Endothelial cell of umbilical vein (primary cell): Measurements from ENCODE around the gene ZNF680. TPM values are rescaled to one million over a fixed set of nuclear protein-coding genes. Genes with fewer than 3 reads are reported as not detected.

ENCODE experiments used
- BruUV-seq: library from RNA; stranded (reverse); fragments of 400-500 nt; replicated peaks from 2 replicates; lab custom pipeline; 2021; lab: Mats Ljungman, UMichigan
- CTCF ChIA-PET: fragments of 300-600, 350-600 bp; sonication (Branson Sonifier 250); formaldehyde crosslinking; loops from one replicate; lab custom pipeline; 2021; ENCODE audit warnings: antibody characterized with exemption, inconsistent platforms; lab: Charles Lee
- POLR2A ChIA-PET: fragments of 300-600, 350-600 bp; sonication (Branson Sonifier 250); formaldehyde crosslinking; loops from one replicate; lab custom pipeline; 2021; ENCODE audit warnings: antibody characterized with exemption, inconsistent platforms; lab: Charles Lee
- DNase-seq: peaks from one replicate; pipeline ENCODE4 v3.0.0-alpha.2; 2011; ENCODE audit warnings: low read depth, low spot score
- FAIRE-seq: peaks from 2 replicates; lab custom pipeline; 2011; peaks lifted over from hg19 to GRCh38; lab: Jason Lieb, UNC
- H2AFZ ChIP-seq: 2 replicates; pipeline ENCODE4 v1.6.0; 2012; ENCODE audit warnings: low read depth, low read length, control low read depth, inconsistent platforms
- H3K27ac ChIP-seq: 2 replicates; pipeline ENCODE4 v1.5.1; 2011; ENCODE audit warnings: low read depth, mild to moderate bottlenecking, control low read depth, low read length, moderate library complexity; ENCODE audit not compliant: insufficient read depth
- H3K27me3 ChIP-seq, 2 experiments: 2 replicates each; pipeline versions ENCODE4 v1.6.0 to v1.6.1; 2011; ENCODE audit warnings: low read length in 2 of 2, mixed read lengths in 1 of 2; ENCODE audit not compliant: control insufficient read depth in 2 of 2, insufficient read depth in 2 of 2
- H3K36me3 ChIP-seq, 2 experiments: 2 replicates in 1 of 2; 3 replicates in 1 of 2; pipeline ENCODE4 v1.5.1; 2011; ENCODE audit warnings: low read length in 2 of 2, mild to moderate bottlenecking in 1 of 2, moderate library complexity in 1 of 2; ENCODE audit not compliant: control insufficient read depth in 2 of 2, insufficient read depth in 2 of 2; ENCODE audit errors: extremely low read depth in 1 of 2
- H3K4me1 ChIP-seq: 3 replicates; pipeline ENCODE4 v1.5.1; 2011; ENCODE audit warnings: mild to moderate bottlenecking, low read length; ENCODE audit not compliant: control insufficient read depth, insufficient read depth; ENCODE audit errors: extremely low read depth
- H3K4me2 ChIP-seq: 2 replicates; pipeline ENCODE4 v1.6.1; 2011; ENCODE audit warnings: low read length, control low read depth, mixed read lengths; ENCODE audit not compliant: insufficient read depth
- H3K4me3 ChIP-seq, 3 experiments: fragments of 200-600 bp in 1 of 3; sonication (generic), shearing (Covaris generic) in 1 of 3; replicated peaks in 1 of 3; 2 replicates each; pipeline ENCODE4 v1.5.1; 2011 to 2016; ENCODE audit warnings: control low read depth in 3 of 3, low read length in 3 of 3, mild to moderate bottlenecking in 2 of 3, inconsistent platforms in 1 of 3, low read depth in 1 of 3, moderate library complexity in 1 of 3; ENCODE audit not compliant: insufficient read depth in 1 of 3
- H3K79me2 ChIP-seq: 2 replicates; pipeline ENCODE4 v1.6.0; 2012; ENCODE audit warnings: low read length, inconsistent platforms; ENCODE audit not compliant: control insufficient read depth, insufficient read depth
- H3K9ac ChIP-seq: replicated peaks from 2 replicates; pipeline ENCODE3; 2011; ENCODE audit warnings: low read length, control low read depth; ENCODE audit not compliant: insufficient read depth; ENCODE audit errors: extremely low read depth
- H3K9me1 ChIP-seq: replicated peaks from 3 replicates; pipeline ENCODE4 v1.6.0; 2011; ENCODE audit warnings: mild to moderate bottlenecking, low read length; ENCODE audit not compliant: control insufficient read depth, insufficient read depth; ENCODE audit errors: extremely low read depth
- H3K9me3 ChIP-seq: replicated peaks from 2 replicates; pipeline ENCODE4 v1.5.1; 2012; ENCODE audit warnings: low read length, inconsistent platforms; ENCODE audit not compliant: control insufficient read depth, insufficient read depth
- H4K20me1 ChIP-seq: replicated peaks from 2 replicates; pipeline ENCODE3; 2011; ENCODE audit warnings: mild to moderate bottlenecking, low read length; ENCODE audit not compliant: control insufficient read depth, insufficient read depth; ENCODE audit errors: extremely low read depth
- EZH2 ChIP-seq: IDR thresholded peaks from 2 replicates; pipeline ENCODE4 v1.6.1; 2012; ENCODE audit warnings: borderline replicate concordance, low read depth, mild to moderate bottlenecking, moderate library complexity, low read length, inconsistent platforms; ENCODE audit not compliant: severe bottlenecking
- FOS ChIP-seq: IDR thresholded peaks from 2 replicates; pipeline ENCODE4 v1.6.1; 2011; ENCODE audit warnings: mild to moderate bottlenecking, low read length, moderate library complexity, borderline replicate concordance; ENCODE audit not compliant: insufficient read depth
- GATA2 ChIP-seq: IDR thresholded peaks from 2 replicates; pipeline ENCODE4 v1.7.0; 2011; ENCODE audit warnings: low read depth, mild to moderate bottlenecking, moderate library complexity, mixed read lengths, low read length; ENCODE audit not compliant: insufficient read length, insufficient read depth
- JUN ChIP-seq: IDR thresholded peaks from 2 replicates; pipeline ENCODE4 v1.6.1; 2011; ENCODE audit warnings: borderline replicate concordance, low read depth; ENCODE audit not compliant: insufficient read length, insufficient read depth
- MAX ChIP-seq: IDR thresholded peaks from 2 replicates; pipeline ENCODE4 v1.6.1; 2011; ENCODE audit not compliant: insufficient read depth, insufficient read length
- MYC ChIP-seq: IDR thresholded peaks from one replicate; pipeline ENCODE4 v1.6.1; 2011; ENCODE audit warnings: mild to moderate bottlenecking, low read depth, low read length
- POLR2A ChIP-seq: IDR thresholded peaks from 2 replicates; pipeline ENCODE4 v1.6.1; 2012; ENCODE audit warnings: low read depth, mild to moderate bottlenecking, control low read depth, low read length
- POLR2AphosphoS5 ChIP-seq: IDR thresholded peaks from 2 replicates; pipeline ENCODE4 v1.6.1; 2012; ENCODE audit warnings: low read depth, mild to moderate bottlenecking, control low read depth, low read length, moderate library complexity; ENCODE audit not compliant: insufficient read depth
- dilution Hi-C: fragments of 300-500 bp; cut with MboI; formaldehyde crosslinking; loops from one replicate; pipeline ENCODE4 v1.15.0; 2019; ENCODE audit warnings: low sequenced_read_pairs; ENCODE audit not compliant: extremely low pct_ligation_motif_present
- intact Hi-C: fragments of 100-400 bp; cut with micrococcal nuclease; formaldehyde crosslinking; loops from one replicate; pipeline ENCODE4 v1.10.0; 2022
- polyA plus RNA-seq, 4 experiments: library from polyadenylated mRNA; depleted of rRNA in 3 of 4; stranded (reverse) in 3 of 4; unstranded in 1 of 4; fragments of >200 nt; gene quantifications; 2 replicates each; pipeline versions ENCODE4 v1.2.1 to v1.2.3, GENCODE V29; 2011 to 2012; ENCODE audit warnings: missing spikeins in 1 of 4
- total RNA-seq: library from RNA; stranded (reverse); gene quantifications from 2 replicates; pipeline ENCODE4 v1.2.3, GENCODE V29; 2021
- TF ChIP-seq, protein P1 (sequence below), 2 donors: IDR thresholded peaks; 1 replicate in 1 of 2; 2 replicates in 1 of 2; pipeline ENCODE4 v1.5.1; 2011; ENCODE audit warnings: low read length in 2 of 2, mild to moderate bottlenecking in 2 of 2, moderate library complexity in 2 of 2, control low read depth in 1 of 2, inconsistent platforms in 1 of 2, low read depth in 1 of 2; ENCODE audit not compliant: insufficient read depth in 1 of 2; ENCODE audit errors: extremely low read depth in 1 of 2

ZNF680 gene
- total and polyA plus RNA-seq, 2 donors (not counting 3 experiments of a cell fraction or from before 2014, with no cell fraction given) = 1.0 to 10.8 TPM

GRCh38 chr7:64544010-64544409 lies 18.9 kb downstream of the ZNF680 start:
- Histone ChIP-seq H3K4me1 (no peaks in the 10 kb centered on the region), H3K27ac (no peak overlapping the region), H3K27me3 (no peaks in the 10 kb centered on the region), H3K9ac (no peak overlapping the region), H3K9me3 (no peaks in the 10 kb centered on the region), H3K4me2 (no peak overlapping the region), H3K4me3 (no peak overlapping the region), H3K9me1 (no peaks in the 10 kb centered on the region), H2AFZ (no peak overlapping the region), H3K36me3 (peaks cover 0 to 7% of the 10 kb centered on the region in 2 experiments), H3K79me2 (peaks cover 4% of the 10 kb centered on the region), H4K20me1 (no peaks in the 10 kb centered on the region)
- DNase-seq = no peak
- no TSS peak for BruUV-seq
- ChIA-PET POLR2A (no interaction called here), CTCF (no interaction called here)
- dilution Hi-C loops (no loop called here), intact Hi-C loops (no loop called here)
- TF ChIP-seq EZH2 (no peak), FOS (no peak), GATA2 (no peak), POLR2A (no peak), POLR2AphosphoS5 (no peak), JUN (no peak), MYC (no peak), MAX (no peak)
- TF ChIP-seq, protein P1, sequence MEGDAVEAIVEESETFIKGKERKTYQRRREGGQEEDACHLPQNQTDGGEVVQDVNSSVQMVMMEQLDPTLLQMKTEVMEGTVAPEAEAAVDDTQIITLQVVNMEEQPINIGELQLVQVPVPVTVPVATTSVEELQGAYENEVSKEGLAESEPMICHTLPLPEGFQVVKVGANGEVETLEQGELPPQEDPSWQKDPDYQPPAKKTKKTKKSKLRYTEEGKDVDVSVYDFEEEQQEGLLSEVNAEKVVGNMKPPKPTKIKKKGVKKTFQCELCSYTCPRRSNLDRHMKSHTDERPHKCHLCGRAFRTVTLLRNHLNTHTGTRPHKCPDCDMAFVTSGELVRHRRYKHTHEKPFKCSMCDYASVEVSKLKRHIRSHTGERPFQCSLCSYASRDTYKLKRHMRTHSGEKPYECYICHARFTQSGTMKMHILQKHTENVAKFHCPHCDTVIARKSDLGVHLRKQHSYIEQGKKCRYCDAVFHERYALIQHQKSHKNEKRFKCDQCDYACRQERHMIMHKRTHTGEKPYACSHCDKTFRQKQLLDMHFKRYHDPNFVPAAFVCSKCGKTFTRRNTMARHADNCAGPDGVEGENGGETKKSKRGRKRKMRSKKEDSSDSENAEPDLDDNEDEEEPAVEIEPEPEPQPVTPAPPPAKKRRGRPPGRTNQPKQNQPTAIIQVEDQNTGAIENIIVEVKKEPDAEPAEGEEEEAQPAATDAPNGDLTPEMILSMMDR (IDR thresholded peaks at IDR 0.05; ENCODE audit: extremely low read depth in 1 of 2, insufficient read depth in 1 of 2, low read depth in 1 of 2, low read length in 2 of 2) = no peak
- FAIRE-seq = no peak
